ENCODE data around the gene FBXO22. TPM values are rescaled to one million over a fixed set of nuclear protein-coding genes. Genes with fewer than 3 reads are reported as not detected.

FBXO22 gene
- total RNA-seq, 2 donors from 2014 or later: 8.5 to 10.2 TPM

DNA sequence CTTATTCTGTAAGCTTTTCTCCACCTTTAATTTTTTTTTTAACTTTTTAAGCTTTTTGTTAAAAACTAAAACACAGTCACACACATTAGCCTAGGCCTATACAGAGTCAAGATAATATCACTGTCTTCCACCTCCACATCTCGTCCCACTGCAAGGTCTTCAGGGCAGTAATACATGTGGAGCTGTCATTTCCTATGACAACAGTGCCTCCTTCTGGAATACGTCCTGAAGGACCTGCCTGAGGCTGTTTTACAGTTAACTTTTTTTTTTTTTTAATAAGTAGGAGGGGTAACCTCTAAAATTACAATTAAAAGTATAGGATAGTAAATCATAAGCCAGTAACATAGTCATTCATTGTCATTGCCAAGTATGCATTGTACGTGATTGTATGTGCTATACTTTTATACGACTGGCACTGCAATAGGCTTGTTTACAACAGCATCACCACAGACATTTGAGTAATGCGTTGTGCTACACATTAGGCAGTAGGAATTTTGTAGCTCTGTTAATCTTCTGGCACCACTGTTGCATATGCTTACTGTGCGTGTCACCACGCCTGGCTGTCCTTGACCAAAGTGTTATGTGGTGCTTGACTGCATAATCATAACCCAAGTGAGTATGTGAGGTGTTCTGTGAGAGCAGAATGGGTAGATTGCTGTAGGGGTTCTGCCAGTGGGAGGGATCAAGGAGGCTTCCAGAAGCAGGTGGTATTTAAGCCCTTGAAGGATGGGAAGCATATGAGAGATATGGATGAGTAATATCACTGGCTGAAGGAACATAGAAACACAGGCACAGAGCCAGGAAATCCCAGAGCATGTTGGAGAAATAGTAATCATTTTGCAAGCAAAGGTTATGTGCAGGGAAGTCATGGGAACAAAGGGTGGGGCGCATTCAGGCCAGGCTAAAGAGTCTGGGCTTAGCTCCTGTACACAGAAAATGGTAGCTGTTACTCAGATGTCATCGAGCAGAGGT lies 18.3 kb downstream of the FBXO22 start:
- Histone ChIP-seq H3K9me3 (no peaks in the 10 kb centered on the region), H3K27me3 (no peaks in the 10 kb centered on the region), H3K4me1 (peaks cover 0 to 27% of the 10 kb centered on the region in 2 donors), H3K4me3 (no peak overlapping the region), H3K27ac (no peak overlapping the region), H3K36me3 (peaks cover 5% of the 10 kb centered on the region)
- DNase-seq (ENCODE audit: low spot score): no peak
- peak in 1 of 2 donors; percentile 46 for TF ChIP-seq CTCF (IDR thresholded peaks at IDR 0.05)

DNA sequence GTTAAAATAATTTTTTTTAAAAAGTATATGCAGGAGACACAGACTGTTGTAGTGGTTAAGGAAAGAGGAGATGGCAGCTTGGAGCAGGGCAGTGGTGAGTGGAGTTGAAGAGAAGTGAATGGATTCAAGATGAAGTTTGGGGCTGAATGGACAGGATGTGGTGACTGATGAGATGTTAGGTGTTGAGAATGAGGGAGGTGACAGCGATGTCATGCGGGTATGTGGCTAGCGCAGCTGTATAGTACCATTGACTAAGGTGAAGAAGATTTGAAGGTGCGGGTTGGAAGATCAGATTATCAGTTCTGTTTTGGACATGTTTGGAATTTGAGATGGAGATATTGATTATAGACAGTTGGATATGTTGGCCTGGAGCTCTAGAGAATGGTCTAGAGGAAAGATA lies 20.1 kb downstream of the FBXO22 start:
- no peaks in the 10 kb centered on the region for H3K9me3 ChIP-seq

DNA sequence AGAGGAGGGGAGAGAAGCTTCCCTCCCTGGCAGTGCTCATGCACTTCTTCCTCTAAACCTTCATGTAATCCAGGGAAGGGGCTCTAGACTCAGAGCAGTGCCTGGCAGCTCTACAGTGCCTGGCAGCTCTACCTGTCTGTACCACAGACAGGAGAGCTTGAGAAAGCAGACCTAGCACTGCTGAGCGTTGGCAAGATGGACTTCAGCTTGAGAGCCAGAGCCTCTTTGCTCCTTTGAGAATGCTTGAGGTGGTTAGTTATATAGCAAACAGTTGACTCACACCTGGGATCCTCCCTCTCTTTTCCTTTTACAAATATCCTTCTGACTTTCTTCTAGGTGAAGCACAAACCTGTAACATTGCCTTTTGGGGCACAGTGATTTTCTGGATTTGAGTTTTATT lies 20.9 kb downstream of the FBXO22 start:
- Histone ChIP-seq H3K27me3 (no peaks in the 10 kb centered on the region), H3K36me3 (no peaks in the 10 kb centered on the region), H3K9me3 (no peaks in the 10 kb centered on the region), H3K4me3 (no peak overlapping the region), H3K4me1 (peaks cover 0 to 27% of the 10 kb centered on the region in 2 donors), H3K27ac (no peak overlapping the region)
- TF ChIP-seq CTCF (IDR thresholded peaks at IDR 0.05): no peak
- no peak for DNase-seq (ENCODE audit: low spot score)

More for the DNA sequence above, 20.1 kb downstream of the FBXO22 start:
- DNase-seq (ENCODE audit: low spot score): no peak
- Histone ChIP-seq H3K36me3 (no peaks in the 10 kb centered on the region), H3K4me3 (no peak overlapping the region), H3K4me1 (peaks cover 0 to 27% of the 10 kb centered on the region in 2 donors), H3K27me3 (no peaks in the 10 kb centered on the region), H3K27ac (no peak overlapping the region)
- TF ChIP-seq CTCF (IDR thresholded peaks at IDR 0.05): no peak

- no peaks in the 10 kb centered on the region for H3K9me3 ChIP-seq
- no peak for TF ChIP-seq CTCF (IDR thresholded peaks at IDR 0.05)
These were observed 21.8 kb downstream of the FBXO22 start for GRCh38 chr15:75925440-75925839.

GRCh38 chr15:75926931-75927330 lies 23.3 kb downstream of the FBXO22 start:
- no peak for TF ChIP-seq CTCF (IDR thresholded peaks at IDR 0.05)
- Histone ChIP-seq H3K36me3 (no peaks in the 10 kb centered on the region), H3K4me1 (peaks cover 0 to 25% of the 10 kb centered on the region in 2 donors), H3K27ac (no peak overlapping the region), H3K27me3 (no peaks in the 10 kb centered on the region), H3K9me3 (no peaks in the 10 kb centered on the region), H3K4me3 (no peak overlapping the region)
- no peak for DNase-seq (ENCODE audit: low spot score)

More at GRCh38 chr15:75925440-75925839, 21.8 kb downstream of the FBXO22 start:
- H3K27me3 ChIP-seq: no peaks in the 10 kb centered on the region
- no peaks in the 10 kb centered on the region for H3K36me3 ChIP-seq
- DNase-seq (ENCODE audit: low spot score): no peak
- no peak overlapping the region for H3K4me3 ChIP-seq
- no peak overlapping the region for H3K27ac ChIP-seq
- peaks cover 0 to 27% of the 10 kb centered on the region in 2 donors for H3K4me1 ChIP-seq
